ENCODE data around the gene COL8A1. TPM values are rescaled to one million over a fixed set of nuclear protein-coding genes. Genes with fewer than 3 reads are reported as not detected.

The COL8A1 gene
- total and polyA plus RNA-seq, 3 donors from 2014 or later = 1.1 to 11.5 (median 1.3) TPM

GRCh38 chr3:99741588-99741987 lies 103.2 kb downstream of the COL8A1 start:
- WGBS, 2 donors = 61 to 66% methylated on average over 2 of the region's 2 CpGs
- no peak for DNase-seq
- Histone ChIP-seq H3K4me3 (no peak overlapping the region), H3K9me3 (no peaks in the 10 kb centered on the region), H3K36me3 (ENCODE audit: low read depth, missing control alignments) (no peaks in the 10 kb centered on the region), H3K27me3 (no peaks in the 10 kb centered on the region), H3K27ac (no peak overlapping the region), H3K4me1 (no peaks in the 10 kb centered on the region)
- TF ChIP-seq CTCF (IDR thresholded peaks at IDR 0.05) (no peak), POLR2A (IDR thresholded peaks at IDR 0.05) (no peak)
- intact Hi-C loops (cut with DNase I; ENCODE audit: low total_unique reads) = no loop called here

- no peak overlapping the region for H3K27ac ChIP-seq
- no peaks in the 10 kb centered on the region for H3K36me3 ChIP-seq (ENCODE audit: low read depth, missing control alignments)
- TF ChIP-seq CTCF (IDR thresholded peaks at IDR 0.05) = peak in 2 of 3 experiments; percentile 24 to 27
- TF ChIP-seq POLR2A (IDR thresholded peaks at IDR 0.05) = no peak
- no peaks in the 10 kb centered on the region for H3K27me3 ChIP-seq
- no peak overlapping the region for H3K4me3 ChIP-seq
- DNase-seq = peak; percentile 61
- H3K9me3 ChIP-seq = no peaks in the 10 kb centered on the region
- intact Hi-C loops (cut with DNase I; ENCODE audit: low total_unique reads) = no loop called here
- no peaks in the 10 kb centered on the region for H3K4me1 ChIP-seq
- 58 to 59% methylated on average over 3 of the region's 3 CpGs for WGBS, 2 donors
Observed at GRCh38 chr3:99747915-99748314, 109.5 kb downstream of the COL8A1 start.

GRCh38 chr3:99751649-99752048 lies 113.3 kb downstream of the COL8A1 start:
- H3K27me3 ChIP-seq = no peaks in the 10 kb centered on the region
- no peak overlapping the region for H3K4me3 ChIP-seq
- no peak for DNase-seq
- H3K36me3 ChIP-seq (ENCODE audit: low read depth, missing control alignments) = no peaks in the 10 kb centered on the region
- WGBS, 2 donors = 67 to 78% methylated on average over 4 of the region's 4 CpGs
- no peaks in the 10 kb centered on the region for H3K4me1 ChIP-seq
- no peaks in the 10 kb centered on the region for H3K9me3 ChIP-seq
- TF ChIP-seq CTCF (IDR thresholded peaks at IDR 0.05) (no peak), POLR2A (IDR thresholded peaks at IDR 0.05) (no peak)
- H3K27ac ChIP-seq = peak overlapping the region in 1 of 2 donors; percentile 27
- intact Hi-C loops (cut with DNase I; ENCODE audit: low total_unique reads) = no loop called here

GRCh38 chr3:99753268-99753975 lies 115.0 kb downstream of the COL8A1 start:
- H3K4me3 ChIP-seq = no peak overlapping the region
- H3K4me1 ChIP-seq = no peaks in the 10 kb centered on the region
- H3K9me3 ChIP-seq = no peaks in the 10 kb centered on the region
- TF ChIP-seq CTCF (IDR thresholded peaks at IDR 0.05) = peak; percentile 60 to 70 (median 65)
- TF ChIP-seq POLR2A (IDR thresholded peaks at IDR 0.05) = no peak
- no peaks in the 10 kb centered on the region for H3K27me3 ChIP-seq
- intact Hi-C loops (cut with DNase I; ENCODE audit: low total_unique reads) = no loop called here
- H3K36me3 ChIP-seq (ENCODE audit: low read depth, missing control alignments) = no peaks in the 10 kb centered on the region
- peak; percentile 61 for DNase-seq
- 19 to 26% methylated on average over 3 of the region's 3 CpGs for WGBS, 2 donors
- no peak overlapping the region for H3K27ac ChIP-seq

- TF ChIP-seq CTCF (IDR thresholded peaks at IDR 0.05) (no peak), POLR2A (IDR thresholded peaks at IDR 0.05) (no peak)
- H3K36me3 ChIP-seq (ENCODE audit: low read depth, missing control alignments) = no peaks in the 10 kb centered on the region
- intact Hi-C loops (cut with DNase I; ENCODE audit: low total_unique reads) = no loop called here
- no peak overlapping the region for H3K4me3 ChIP-seq
- 88 to 94% methylated on average over 6 of the region's 6 CpGs for WGBS, 2 donors
- no peak for DNase-seq
- no peaks in the 10 kb centered on the region for H3K9me3 ChIP-seq
- H3K27me3 ChIP-seq = no peaks in the 10 kb centered on the region
- no peaks in the 10 kb centered on the region for H3K4me1 ChIP-seq
- no peak overlapping the region for H3K27ac ChIP-seq
Observed at GRCh38 chr3:99755831-99756230, 117.4 kb downstream of the COL8A1 start.

Data from testis (tissue), 3 donors.